OCI-LY7 (cell line): ENCODE measurements around the gene JCAD. TPM values are rescaled to one million over a fixed set of nuclear protein-coding genes. Genes with fewer than 3 reads are reported as not detected.

Source experiments
- BruUV-seq: library from RNA; stranded (reverse); fragments of 400-500 nt; replicated peaks from 2 replicates; lab custom pipeline; 2021; lab: Mats Ljungman, UMichigan
- CTCF ChIA-PET: fragments of 300-600 bp; sonication (Branson Sonifier 250); formaldehyde crosslinking; loops from one replicate; lab custom pipeline; 2022; ENCODE audit warnings: antibody characterized with exemption; ENCODE audit not compliant: unreplicated experiment; lab: Charles Lee
- POLR2A ChIA-PET: fragments of 300-600 bp; sonication (Branson Sonifier 250); formaldehyde crosslinking; loops from one replicate; lab custom pipeline; 2022; ENCODE audit warnings: antibody characterized with exemption; lab: Charles Lee
- DNase-seq: peaks from one replicate; pipeline ENCODE4 v3.0.0-alpha.2; 2015; ENCODE audit warnings: low spot score
- H2AFZ ChIP-seq: fragments of 200-600 bp; sonication (generic), shearing (Covaris generic); 2 replicates; pipeline ENCODE4 v1.6.1; 2014; ENCODE audit warnings: mild to moderate bottlenecking, antibody characterized with exemption, low read length, moderate library complexity
- H3K27ac ChIP-seq: fragments of 200-600 bp; sonication (generic); 2 replicates; pipeline ENCODE4 v1.5.1; 2014; ENCODE audit warnings: mixed run types, low read depth, mild to moderate bottlenecking, moderate library complexity, low read length, inconsistent platforms; ENCODE audit not compliant: poor library complexity, severe bottlenecking
- H3K36me3 ChIP-seq: fragments of 200-600 bp; sonication (generic); 2 replicates; pipeline ENCODE4 v1.6.1; 2014; ENCODE audit warnings: mild to moderate bottlenecking, antibody characterized with exemption, low read length, moderate library complexity, mixed read lengths; ENCODE audit not compliant: insufficient read depth
- H3K4me1 ChIP-seq: fragments of 200-600 bp; sonication (generic); 2 replicates; pipeline ENCODE4 v1.5.1; 2014; ENCODE audit warnings: mild to moderate bottlenecking, low read length; ENCODE audit not compliant: insufficient read depth, poor library complexity, severe bottlenecking
- H3K4me2 ChIP-seq: fragments of 200-600 bp; sonication (generic); 2 replicates; pipeline ENCODE4 v1.6.1; 2014; ENCODE audit warnings: mild to moderate bottlenecking, low read length
- H3K4me3 ChIP-seq: fragments of 200-600 bp; sonication (generic); 2 replicates; pipeline ENCODE4 v1.5.1; 2014; ENCODE audit warnings: mild to moderate bottlenecking, low read depth, low read length; ENCODE audit not compliant: poor library complexity, severe bottlenecking
- H3K79me2 ChIP-seq: fragments of 200-600 bp; sonication (generic); 2 replicates; pipeline ENCODE4 v1.6.1; 2016; ENCODE audit warnings: low read depth, mild to moderate bottlenecking, low read length, moderate library complexity, mixed read lengths; ENCODE audit not compliant: insufficient read depth
- H3K9me2 ChIP-seq: fragments of 200-600 bp; sonication (generic); 2 replicates; pipeline ENCODE4 v1.6.1; 2016; ENCODE audit warnings: mild to moderate bottlenecking, low read length, mixed read lengths; ENCODE audit not compliant: insufficient read depth
- H3K9me3 ChIP-seq: fragments of 200-600 bp; sonication (generic); 2 replicates; pipeline ENCODE4 v1.6.1; 2014; ENCODE audit warnings: mild to moderate bottlenecking, mixed run types, low read length, mixed read lengths
- H4K20me1 ChIP-seq: fragments of 200-600 bp; sonication (generic); 2 replicates; pipeline ENCODE4 v1.6.1; 2014; ENCODE audit warnings: mild to moderate bottlenecking, antibody characterized with exemption, low read length, moderate library complexity, mixed read lengths; ENCODE audit not compliant: insufficient read depth
- EZH2phosphoT487 ChIP-seq: fragments of 200-600 bp; sonication (generic); IDR thresholded peaks from 2 replicates; pipeline ENCODE4 v1.6.1; 2018; ENCODE audit warnings: low read depth, borderline replicate concordance, mild to moderate bottlenecking, mixed run types, antibody characterized with exemption, low read length, moderate library complexity, mixed read lengths
- intact Hi-C: fragments of 100-400 bp; cut with micrococcal nuclease; formaldehyde crosslinking; loops from one replicate; pipeline ENCODE4 v1.10.0; 2022; ENCODE audit not compliant: unreplicated experiment
- total RNA-seq, 2 experiments: library from RNA; depleted of rRNA in 1 of 2; stranded (reverse); fragments of >200 nt in 1 of 2; shearing (Covaris generic) in 1 of 2; gene quantifications; 2 replicates each; pipeline ENCODE4 v1.2.3, GENCODE V29; 2014 to 2022
- TF ChIP-seq, protein P1 (sequence below): fragments of 200-600 bp; sonication (generic); conservative IDR thresholded peaks from 2 replicates; pipeline ENCODE4 v1.5.1; 2014; ENCODE audit warnings: mild to moderate bottlenecking, antibody characterized with exemption, low read length, moderate library complexity, mixed read lengths

Gene JCAD
- total RNA-seq, 2 experiments from 2014 or later = not detected

DNA sequence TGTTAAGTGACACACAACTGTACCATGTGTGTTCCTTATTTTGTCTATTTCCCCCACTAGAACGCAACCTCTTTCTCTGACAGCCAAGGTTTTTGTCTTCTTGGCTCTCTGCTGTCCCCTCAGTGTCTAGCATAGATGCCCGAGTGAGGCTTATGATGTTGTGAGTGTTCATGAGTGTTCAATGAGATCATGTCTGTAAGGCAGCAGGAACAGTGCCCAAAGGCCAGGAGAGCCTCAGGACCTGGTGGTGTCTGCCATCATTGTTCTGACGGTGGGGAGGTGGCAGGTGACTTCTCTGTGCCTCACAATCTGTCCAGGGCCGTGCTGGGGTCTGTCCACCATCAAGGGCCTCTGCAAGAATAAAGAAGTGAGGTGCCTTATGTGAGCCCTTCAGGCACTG, 66.5 kb downstream of the JCAD start:
- no peaks in the 10 kb centered on the region for H3K9me2 ChIP-seq
- no peak overlapping the region for H3K27ac ChIP-seq
- intact Hi-C loops = loop anchor here (10.0 kb wide), 1 partner anchor 602 kb away; no protein-coding TSS in a partner anchor
- no peaks in the 10 kb centered on the region for H3K9me3 ChIP-seq
- no peak overlapping the region for H2AFZ ChIP-seq
- no TSS peak for BruUV-seq
- no peak overlapping the region for H3K4me3 ChIP-seq
- no peaks in the 10 kb centered on the region for H3K4me1 ChIP-seq
- H4K20me1 ChIP-seq = no peaks in the 10 kb centered on the region
- ChIA-PET CTCF (no interaction called here), POLR2A (no interaction called here)
- H3K4me2 ChIP-seq = no peak overlapping the region
- no peaks in the 10 kb centered on the region for H3K79me2 ChIP-seq
- DNase-seq = no peak
- TF ChIP-seq, protein P1, sequence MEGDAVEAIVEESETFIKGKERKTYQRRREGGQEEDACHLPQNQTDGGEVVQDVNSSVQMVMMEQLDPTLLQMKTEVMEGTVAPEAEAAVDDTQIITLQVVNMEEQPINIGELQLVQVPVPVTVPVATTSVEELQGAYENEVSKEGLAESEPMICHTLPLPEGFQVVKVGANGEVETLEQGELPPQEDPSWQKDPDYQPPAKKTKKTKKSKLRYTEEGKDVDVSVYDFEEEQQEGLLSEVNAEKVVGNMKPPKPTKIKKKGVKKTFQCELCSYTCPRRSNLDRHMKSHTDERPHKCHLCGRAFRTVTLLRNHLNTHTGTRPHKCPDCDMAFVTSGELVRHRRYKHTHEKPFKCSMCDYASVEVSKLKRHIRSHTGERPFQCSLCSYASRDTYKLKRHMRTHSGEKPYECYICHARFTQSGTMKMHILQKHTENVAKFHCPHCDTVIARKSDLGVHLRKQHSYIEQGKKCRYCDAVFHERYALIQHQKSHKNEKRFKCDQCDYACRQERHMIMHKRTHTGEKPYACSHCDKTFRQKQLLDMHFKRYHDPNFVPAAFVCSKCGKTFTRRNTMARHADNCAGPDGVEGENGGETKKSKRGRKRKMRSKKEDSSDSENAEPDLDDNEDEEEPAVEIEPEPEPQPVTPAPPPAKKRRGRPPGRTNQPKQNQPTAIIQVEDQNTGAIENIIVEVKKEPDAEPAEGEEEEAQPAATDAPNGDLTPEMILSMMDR = no peak
- TF ChIP-seq EZH2phosphoT487 = no peak
- no peaks in the 10 kb centered on the region for H3K36me3 ChIP-seq

DNA sequence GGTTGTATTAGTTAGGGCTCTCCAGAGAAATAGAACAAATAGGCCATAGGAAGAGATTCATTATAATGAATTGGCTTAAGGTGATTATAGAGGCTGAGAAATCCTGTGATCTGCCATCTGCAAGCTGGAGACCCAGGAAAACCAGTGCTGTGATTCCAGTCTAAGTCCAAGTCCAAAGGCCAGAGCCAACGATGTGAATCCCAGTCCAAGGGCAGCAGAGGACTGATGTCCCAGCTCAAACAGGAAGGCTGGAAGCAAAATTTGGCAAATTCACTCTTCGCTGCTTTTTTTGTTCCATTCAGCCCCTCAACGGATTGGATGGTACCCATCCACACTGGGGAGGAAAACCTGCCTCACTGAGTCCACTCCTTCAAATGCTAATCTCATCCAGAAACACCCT, 68.0 kb downstream of the JCAD start:
- no peak overlapping the region for H2AFZ ChIP-seq
- no peaks in the 10 kb centered on the region for H3K36me3 ChIP-seq
- no peaks in the 10 kb centered on the region for H3K4me1 ChIP-seq
- no peak overlapping the region for H3K4me3 ChIP-seq
- BruUV-seq = no TSS peak
- H3K4me2 ChIP-seq = no peak overlapping the region
- no peak for DNase-seq
- no peaks in the 10 kb centered on the region for H3K79me2 ChIP-seq
- H3K27ac ChIP-seq = no peak overlapping the region
- no peaks in the 10 kb centered on the region for H3K9me2 ChIP-seq
- intact Hi-C loops = loop anchor here (10.0 kb wide), 1 partner anchor 603 kb away; no protein-coding TSS in a partner anchor
- no peaks in the 10 kb centered on the region for H4K20me1 ChIP-seq
- ChIA-PET CTCF (no interaction called here), POLR2A (no interaction called here)
- H3K9me3 ChIP-seq = no peaks in the 10 kb centered on the region
- no peak for TF ChIP-seq EZH2phosphoT487
- TF ChIP-seq, protein P1 = no peak

DNA sequence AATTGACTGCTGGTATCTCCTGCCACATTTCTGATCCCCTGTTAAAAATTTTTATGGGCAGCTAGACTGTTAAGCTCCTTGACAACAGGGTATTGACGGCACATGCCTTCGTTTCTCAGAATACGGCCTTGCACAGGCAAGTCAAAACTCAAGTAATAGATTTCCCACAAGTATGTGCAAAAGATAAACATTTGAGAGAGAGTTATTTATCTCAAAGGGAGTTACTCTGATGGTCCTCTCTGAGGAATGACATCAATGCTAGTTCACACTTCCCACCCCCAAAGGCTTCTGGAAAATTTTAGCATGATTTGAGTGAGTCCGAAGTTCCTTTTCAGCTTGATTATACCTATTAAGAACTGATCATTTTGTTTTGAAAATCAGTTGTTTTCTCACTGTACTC, 71.9 kb downstream of the JCAD start:
- intact Hi-C loops = no loop called here
- TF ChIP-seq EZH2phosphoT487 = no peak
- TF ChIP-seq, protein P1 = no peak
- H2AFZ ChIP-seq = no peak overlapping the region
- POLR2A ChIA-PET = interaction anchor here (0.6 kb wide), 1 partner anchor 180 kb away, joined by 4 read pairs; no protein-coding TSS in a partner anchor
- no peak overlapping the region for H3K4me2 ChIP-seq
- H3K4me3 ChIP-seq = no peak overlapping the region
- no peaks in the 10 kb centered on the region for H3K9me2 ChIP-seq
- DNase-seq = no peak
- H4K20me1 ChIP-seq = no peaks in the 10 kb centered on the region
- no peaks in the 10 kb centered on the region for H3K36me3 ChIP-seq
- H3K79me2 ChIP-seq = no peaks in the 10 kb centered on the region
- H3K4me1 ChIP-seq = no peaks in the 10 kb centered on the region
- H3K9me3 ChIP-seq = no peaks in the 10 kb centered on the region
- H3K27ac ChIP-seq = no peak overlapping the region
- no TSS peak for BruUV-seq
- CTCF ChIA-PET = no interaction called here
